NCI-H146 treated with DMSO at 0.1 percent for 48 hours (cell line): ENCODE data around the gene RIC8B.
"Not testable (repeated sequence)": the region's sequence is repeated elsewhere in the genome, so short reads cannot be mapped to it uniquely, and the experiment has no call there.

Experiments used
- DNase-seq: peaks from one replicate; lab custom pipeline; 2025; ENCODE audit not compliant: unreplicated experiment; lab: John Stamatoyannopoulos, UW

Gene RIC8B

GRCh38 chr12:106897981-106898901, 123.8 kb downstream of the RIC8B start:
- no peak for DNase-seq

- DNase-seq = no peak
These were observed 126.1 kb downstream of the RIC8B start for GRCh38 chr12:106900554-106900953.

- DNase-seq = no peak
These were observed 126.8 kb downstream of the RIC8B start for GRCh38 chr12:106901276-106901675.

- no peak for DNase-seq
These were observed 127.6 kb downstream of the RIC8B start for GRCh38 chr12:106902053-106902452.

- peak; percentile 67 for DNase-seq
These were observed 128.9 kb downstream of the RIC8B start for GRCh38 chr12:106903241-106903945.

GRCh38 chr12:106906715-106907114, 132.2 kb downstream of the RIC8B start:
- DNase-seq = no peak

GRCh38 chr12:106907411-106907810, 132.9 kb downstream of the RIC8B start:
- no peak for DNase-seq

GRCh38 chr12:106907846-106908245, 133.4 kb downstream of the RIC8B start:
- no peak for DNase-seq

- DNase-seq = no peak
These were observed 134.1 kb downstream of the RIC8B start for GRCh38 chr12:106908561-106908960.

- no peak for DNase-seq
These were observed 135.7 kb downstream of the RIC8B start for GRCh38 chr12:106910202-106910601.

- no peak for DNase-seq
These were observed 137.1 kb downstream of the RIC8B start for GRCh38 chr12:106911581-106911980.

- DNase-seq = no peak
These were observed 139.0 kb downstream of the RIC8B start for GRCh38 chr12:106913456-106913855.

- DNase-seq = no peak
These were observed 140.5 kb downstream of the RIC8B start for GRCh38 chr12:106914796-106915634.

GRCh38 chr12:106915635-106916026, 141.1 kb downstream of the RIC8B start:
- DNase-seq = no peak

GRCh38 chr12:106917503-106917902, 143.0 kb downstream of the RIC8B start:
- DNase-seq = no peak

GRCh38 chr12:106918746-106919145, 144.3 kb downstream of the RIC8B start:
- peak; percentile 61 for DNase-seq

- DNase-seq = peak; percentile 19
These were observed 145.5 kb downstream of the RIC8B start for GRCh38 chr12:106919910-106920544.

- not testable (repeated sequence) for DNase-seq
These were observed 147.5 kb downstream of the RIC8B start for GRCh38 chr12:106921976-106922375.

- DNase-seq = not testable (repeated sequence)
These were observed 149.1 kb downstream of the RIC8B start for GRCh38 chr12:106923594-106923993.

- no peak for DNase-seq
These were observed 149.9 kb downstream of the RIC8B start for GRCh38 chr12:106924268-106924861.
